Testis (tissue), 2 donors: ENCODE measurements around the gene XRCC1.

ENCODE experiments used
- POLR2A ChIP-seq: fragments of 450-650 bp; IDR thresholded peaks from one replicate; pipeline ENCODE4 v1.6.1; 2017; ENCODE audit warnings: antibody characterized with exemption, mild to moderate bottlenecking, moderate library complexity
- TF ChIP-seq, protein P1 (sequence below), 3 experiments: fragments of 450-650 bp in 2 of 3; fragments of 200-600 bp in 1 of 3; sonication (generic) in 1 of 3; IDR thresholded peaks; one replicate each; pipeline ENCODE4 v1.5.1; 2016 to 2019; ENCODE audit warnings: antibody characterized with exemption in 3 of 3, mild to moderate bottlenecking in 2 of 3, moderate library complexity in 1 of 3

DNA sequence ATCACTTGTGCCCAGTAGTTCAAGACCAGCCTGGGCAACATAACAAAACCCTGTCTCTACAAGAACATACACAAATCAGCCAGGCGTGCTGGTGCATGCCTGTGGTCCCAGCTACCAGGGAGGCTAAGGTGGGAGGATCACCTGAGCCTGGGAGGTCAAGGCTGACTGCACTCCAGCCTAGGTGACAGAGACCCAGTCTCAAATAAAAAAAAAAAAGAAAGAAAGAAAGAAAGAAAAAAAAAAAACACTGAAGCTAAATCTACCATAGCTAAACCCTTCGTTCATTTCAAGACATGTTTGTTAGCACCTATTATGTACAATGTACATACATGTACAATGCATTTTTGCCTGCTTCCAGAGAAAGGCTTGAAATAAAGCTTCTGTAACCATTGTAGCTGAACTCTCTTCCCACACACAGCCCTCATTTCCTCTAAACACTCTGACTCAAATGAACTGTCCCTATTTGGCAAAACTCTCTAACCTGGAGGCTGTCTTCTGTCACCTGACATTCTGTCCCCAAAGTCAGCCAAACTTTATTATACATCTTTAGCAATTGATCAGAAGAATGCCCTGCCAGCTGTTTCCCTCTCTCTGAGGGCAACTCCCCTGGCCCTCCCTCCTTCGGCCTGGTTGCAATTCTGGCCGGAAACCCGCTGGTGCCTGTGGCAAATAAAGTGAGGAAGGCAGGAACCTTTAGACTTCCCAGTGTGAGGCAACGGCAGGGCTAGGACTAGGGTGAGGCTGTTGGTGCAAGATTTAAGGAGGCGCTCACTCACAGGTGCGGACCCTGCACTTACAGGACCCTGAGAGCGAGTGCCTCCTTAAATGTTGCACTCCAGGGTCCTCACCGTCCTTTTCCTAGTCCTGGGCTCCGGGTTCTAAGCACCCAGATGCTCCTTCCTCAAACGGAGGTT lies 50.1 kb downstream of the XRCC1 start:
- TF ChIP-seq POLR2A: no peak
- TF ChIP-seq, protein P1, sequence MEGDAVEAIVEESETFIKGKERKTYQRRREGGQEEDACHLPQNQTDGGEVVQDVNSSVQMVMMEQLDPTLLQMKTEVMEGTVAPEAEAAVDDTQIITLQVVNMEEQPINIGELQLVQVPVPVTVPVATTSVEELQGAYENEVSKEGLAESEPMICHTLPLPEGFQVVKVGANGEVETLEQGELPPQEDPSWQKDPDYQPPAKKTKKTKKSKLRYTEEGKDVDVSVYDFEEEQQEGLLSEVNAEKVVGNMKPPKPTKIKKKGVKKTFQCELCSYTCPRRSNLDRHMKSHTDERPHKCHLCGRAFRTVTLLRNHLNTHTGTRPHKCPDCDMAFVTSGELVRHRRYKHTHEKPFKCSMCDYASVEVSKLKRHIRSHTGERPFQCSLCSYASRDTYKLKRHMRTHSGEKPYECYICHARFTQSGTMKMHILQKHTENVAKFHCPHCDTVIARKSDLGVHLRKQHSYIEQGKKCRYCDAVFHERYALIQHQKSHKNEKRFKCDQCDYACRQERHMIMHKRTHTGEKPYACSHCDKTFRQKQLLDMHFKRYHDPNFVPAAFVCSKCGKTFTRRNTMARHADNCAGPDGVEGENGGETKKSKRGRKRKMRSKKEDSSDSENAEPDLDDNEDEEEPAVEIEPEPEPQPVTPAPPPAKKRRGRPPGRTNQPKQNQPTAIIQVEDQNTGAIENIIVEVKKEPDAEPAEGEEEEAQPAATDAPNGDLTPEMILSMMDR (IDR thresholded peaks at IDR 0.05): no peak
